Measurements from ENCODE around the gene TRIO. TPM values are rescaled to one million over a fixed set of nuclear protein-coding genes. Genes with fewer than 3 reads are reported as not detected.
A peak's percentile ranks its signal among the peaks of the same experiment; 100 is the strongest.

TRIO gene
- total RNA-seq, 1 experiment from 2014 or later: 68.4 TPM

- peak overlapping the region; percentile 70 for H3K27ac ChIP-seq (ENCODE audit: low read depth, low read length)
- ATAC-seq: no peak
- CTCF ChIA-PET: no interaction called here
- RAD21 ChIA-PET (ENCODE audit: low non-redundant PET in 1 of 2, low total read pairs in 2 of 2, uncharacterized antibody in 2 of 2, unreplicated experiment in 2 of 2): no interaction called here
- H3K79me2 ChIP-seq (ENCODE audit: insufficient read depth, low read length): peaks cover 99% of the 10 kb centered on the region
- POLR2A ChIA-PET: no interaction called here
- peaks cover 56 to 73% of the 10 kb centered on the region in 2 experiments for H3K4me1 ChIP-seq (ENCODE audit: control insufficient read depth in 1 of 2, insufficient read depth in 2 of 2, low read length in 2 of 2)
- no peak overlapping the region for H3K9ac ChIP-seq (ENCODE audit: low read length)
- BruUV-seq (replicated peaks): no TSS peak
- intact Hi-C loops (cut with micrococcal nuclease): loop anchor here (5.0 kb wide), 1 partner anchor 127 kb away; no protein-coding TSS in a partner anchor
- no peak for TF ChIP-seq EZH2 (IDR thresholded peaks at IDR 0.05)
- no peak for TF ChIP-seq RAD21 (IDR thresholded peaks at IDR 0.05; ENCODE audit: low read depth)
- TF ChIP-seq CBX3 (IDR thresholded peaks at IDR 0.05; ENCODE audit: low read depth): peak; percentile 38; the same call in 1 of the 2 replicates
- H3K9me3 ChIP-seq (ENCODE audit: control insufficient read depth in 1 of 2, insufficient read depth in 1 of 2, low read depth in 1 of 2, low read length in 2 of 2): peaks cover 5 to 10% of the 10 kb centered on the region in 2 experiments; a peak in 1 of 4 replicates
- no peak overlapping the region for H3K4me3 ChIP-seq (replicated peaks in 1 of 2; ENCODE audit: low read depth in 1 of 2, low read length in 2 of 2)
- H3K36me3 ChIP-seq (ENCODE audit: control insufficient read depth in 1 of 2, insufficient read depth in 2 of 2, low read length in 2 of 2): peaks cover 0 to 14% of the 10 kb centered on the region in 2 experiments; a peak in 1 of 4 replicates
- H3K9me2 ChIP-seq (ENCODE audit: insufficient read depth): no peaks in the 10 kb centered on the region
- DNase-seq (ENCODE audit: low read depth, low spot score): no peak
- peak overlapping the region; percentile 70 for H3K4me2 ChIP-seq (ENCODE audit: low read length)
- no peak overlapping the region for H2AFZ ChIP-seq (ENCODE audit: low read depth, low read length, poor library complexity, severe bottlenecking)
- H3K27me3 ChIP-seq (ENCODE audit: insufficient read depth, low read length): no peaks in the 10 kb centered on the region
- H4K20me1 ChIP-seq (ENCODE audit: insufficient read depth): peaks cover 15% of the 10 kb centered on the region; the same call in 1 of the 2 replicates
Observed at GRCh38 chr5:14164164-14165163, 21.3 kb downstream of the TRIO start.

GRCh38 chr5:14165375-14166106 is 22.4 kb downstream of the TRIO start:
- Histone ChIP-seq H3K36me3 (ENCODE audit: control insufficient read depth in 1 of 2, insufficient read depth in 2 of 2, low read length in 2 of 2) (peaks cover 0 to 14% of the 10 kb centered on the region in 2 experiments; a peak in 1 of 4 replicates), H2AFZ (ENCODE audit: low read depth, low read length, poor library complexity, severe bottlenecking) (no peak overlapping the region), H3K79me2 (ENCODE audit: insufficient read depth, low read length) (peaks cover 99% of the 10 kb centered on the region), H4K20me1 (ENCODE audit: insufficient read depth) (peaks cover 14% of the 10 kb centered on the region; the same call in 1 of the 2 replicates), H3K4me3 (replicated peaks in 1 of 2; ENCODE audit: low read depth in 1 of 2, low read length in 2 of 2) (peak overlapping the region in 1 of 2 experiments; percentile 27; a peak in 1 of 4 replicates), H3K27ac (ENCODE audit: low read depth, low read length) (peak overlapping the region; percentile 70), H3K9me3 (ENCODE audit: control insufficient read depth in 1 of 2, insufficient read depth in 1 of 2, low read depth in 1 of 2, low read length in 2 of 2) (peaks cover 5 to 10% of the 10 kb centered on the region in 2 experiments; a peak in 1 of 4 replicates), H3K9me2 (ENCODE audit: insufficient read depth) (no peaks in the 10 kb centered on the region), H3K4me2 (ENCODE audit: low read length) (peak overlapping the region; percentile 70), H3K9ac (ENCODE audit: low read length) (peak overlapping the region; percentile 42), H3K27me3 (ENCODE audit: insufficient read depth, low read length) (no peaks in the 10 kb centered on the region), H3K4me1 (ENCODE audit: control insufficient read depth in 1 of 2, insufficient read depth in 2 of 2, low read length in 2 of 2) (peaks cover 49 to 67% of the 10 kb centered on the region in 2 experiments)
- ATAC-seq (peak; percentile 92), DNase-seq (ENCODE audit: low read depth, low spot score) (peak; percentile 86)
- POLR2A ChIA-PET: interaction anchor here (1.2 kb wide), 1 partner anchor 10 kb away, joined by 3 read pairs; no protein-coding TSS in a partner anchor
- intact Hi-C loops (cut with micrococcal nuclease): loop anchor here (5.0 kb wide), 1 partner anchor 128 kb away; no protein-coding TSS in a partner anchor
- no TSS peak for BruUV-seq (replicated peaks)
- RAD21 ChIA-PET (ENCODE audit: low non-redundant PET in 1 of 2, low total read pairs in 2 of 2, uncharacterized antibody in 2 of 2, unreplicated experiment in 2 of 2): no interaction called here
- CTCF ChIA-PET: no interaction called here
- TF ChIP-seq FOSL1 (IDR thresholded peaks at IDR 0.05; ENCODE audit: low read depth) (peak; percentile 96), ZFX (IDR thresholded peaks at IDR 0.05) (no peak), CTCF (IDR thresholded peaks at IDR 0.05 in 2 of 3, conservative IDR thresholded peaks at IDR 0.05 in 1 of 3; ENCODE audit: borderline replicate concordance in 1 of 3, insufficient read depth in 1 of 3, low read depth in 2 of 3, low read length in 2 of 3) (no peak), YY1 (IDR thresholded peaks at IDR 0.05; ENCODE audit: extremely low read depth, insufficient replicate concordance, low read depth, low read length) (no peak), REST (IDR thresholded peaks at IDR 0.05; ENCODE audit: low read depth) (no peak), SRF (IDR thresholded peaks at IDR 0.05; ENCODE audit: low read depth) (peak; percentile 68), CEBPB (IDR thresholded peaks at IDR 0.05; ENCODE audit: low read depth) (peak; percentile 42; the same call in 1 of the 2 replicates)

All from HCT116 (cell line).